Measurements from ENCODE around the gene DLL1.
"Not testable (repeated sequence)": the region's sequence is repeated elsewhere in the genome, so short reads cannot be mapped to it uniquely, and the experiment has no call there.

DLL1 gene

GRCh38 chr6:170290296-170291128, at the start of gene DLL1:
Gene DLL1, minus strand, starts transcription at chr6:170291078. Its CDS starts 939 bp downstream, at chr6:170290139.
- no peak for FAIRE-seq
- DNase-seq (ENCODE audit: insufficient read length, low spot score): no peak

- FAIRE-seq; DNase-seq (ENCODE audit: insufficient read length, low spot score): not testable (repeated sequence)
Observed at GRCh38 chr6:170335199-170335598, 44.3 kb upstream of the DLL1 start.

- FAIRE-seq (no peak), DNase-seq (ENCODE audit: insufficient read length, low spot score) (no peak)
Observed at GRCh38 chr6:170329321-170329720, 38.4 kb upstream of the DLL1 start.

- FAIRE-seq (no peak), DNase-seq (ENCODE audit: insufficient read length, low spot score) (no peak)
Observed at GRCh38 chr6:170317718-170318117, 26.8 kb upstream of the DLL1 start.

- FAIRE-seq: no peak
- DNase-seq (ENCODE audit: insufficient read length, low spot score): no peak
Observed at GRCh38 chr6:170317076-170317475, 26.2 kb upstream of the DLL1 start.

- DNase-seq (ENCODE audit: insufficient read length, low spot score) (no peak), FAIRE-seq (no peak)
Observed at GRCh38 chr6:170316071-170316470, 25.2 kb upstream of the DLL1 start.

- DNase-seq (ENCODE audit: insufficient read length, low spot score) (no peak), FAIRE-seq (no peak)
Observed at GRCh38 chr6:170314983-170315382, 24.1 kb upstream of the DLL1 start.

GRCh38 chr6:170313716-170314295, 22.9 kb upstream of the DLL1 start:
- FAIRE-seq: no peak
- no peak for DNase-seq (ENCODE audit: insufficient read length, low spot score)

- no peak for DNase-seq (ENCODE audit: insufficient read length, low spot score)
- no peak for FAIRE-seq
Observed at GRCh38 chr6:170312876-170313275, 22.0 kb upstream of the DLL1 start.

GRCh38 chr6:170311696-170312095, 20.8 kb upstream of the DLL1 start:
- FAIRE-seq: no peak
- no peak for DNase-seq (ENCODE audit: insufficient read length, low spot score)

GRCh38 chr6:170308761-170309160, 17.9 kb upstream of the DLL1 start:
- FAIRE-seq (no peak), DNase-seq (ENCODE audit: insufficient read length, low spot score) (no peak)

GRCh38 chr6:170307080-170307545, 16.2 kb upstream of the DLL1 start:
- no peak for FAIRE-seq

GRCh38 chr6:170306324-170307079, 15.6 kb upstream of the DLL1 start, which contains the start of gene FAM120B:
Gene FAM120B, plus strand, starts transcription at chr6:170306758. Its CDS starts 10,633 bp downstream, at chr6:170317391.
- DNase-seq (ENCODE audit: insufficient read length, low spot score) (peak; percentile 89), FAIRE-seq (peak; percentile 91)

More at GRCh38 chr6:170307080-170307545, 16.2 kb upstream of the DLL1 start:
- DNase-seq (ENCODE audit: insufficient read length, low spot score): no peak

- no peak for FAIRE-seq
Observed at GRCh38 chr6:170305805-170306323, 15.0 kb upstream of the DLL1 start.

GRCh38 chr6:170301184-170301583, 10.3 kb upstream of the DLL1 start:
- FAIRE-seq: no peak

More at GRCh38 chr6:170305805-170306323, 15.0 kb upstream of the DLL1 start:
- DNase-seq (ENCODE audit: insufficient read length, low spot score): no peak

GRCh38 chr6:170298688-170299087, 7.8 kb upstream of the DLL1 start:
- no peak for FAIRE-seq
- DNase-seq (ENCODE audit: insufficient read length, low spot score): no peak

More at GRCh38 chr6:170301184-170301583, 10.3 kb upstream of the DLL1 start:
- DNase-seq (ENCODE audit: insufficient read length, low spot score): no peak

GRCh38 chr6:170297576-170298330, 6.9 kb upstream of the DLL1 start:
- FAIRE-seq (no peak), DNase-seq (ENCODE audit: insufficient read length, low spot score) (no peak)

- FAIRE-seq (no peak), DNase-seq (ENCODE audit: insufficient read length, low spot score) (no peak)
Observed at GRCh38 chr6:170296746-170297575, 6.1 kb upstream of the DLL1 start.

- DNase-seq (ENCODE audit: insufficient read length, low spot score): no peak
- FAIRE-seq: no peak
Observed at GRCh38 chr6:170296423-170296745, 5.5 kb upstream of the DLL1 start.
